ENCODE measurements around the gene EYS. TPM values are rescaled to one million over a fixed set of nuclear protein-coding genes. Genes with fewer than 3 reads are reported as not detected.

Gene EYS
- total RNA-seq, 2 donors from 2014 or later: 0.20 TPM; not detected in 1

DNA sequence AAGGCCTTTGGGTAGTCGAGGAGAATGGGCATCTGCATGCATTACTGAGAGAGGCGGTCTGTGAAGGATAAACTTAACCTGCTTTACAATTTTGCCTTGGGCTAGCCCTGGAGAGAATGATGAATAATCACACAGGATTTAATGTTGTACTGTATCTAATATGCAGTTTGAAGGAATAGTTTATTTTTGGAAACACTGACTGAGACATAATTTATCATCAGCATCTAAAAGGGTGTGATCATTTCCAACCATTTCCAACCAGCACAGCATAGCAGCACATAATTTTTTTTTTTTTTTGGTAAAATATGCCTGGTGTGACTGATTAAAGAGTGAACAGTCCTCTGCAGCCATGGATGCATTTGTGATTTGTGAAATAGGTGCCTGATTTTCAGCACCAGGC is 1552.0 kb downstream of the EYS start:
- no peak overlapping the region for H3K27ac Mint-ChIP-seq
- no peaks in the 10 kb centered on the region for H3K27me3 Mint-ChIP-seq
- H3K36me3 Mint-ChIP-seq: no peaks in the 10 kb centered on the region
- peaks cover 8% of the 10 kb centered on the region for H3K9me3 Mint-ChIP-seq
- ATAC-seq (no peak), DNase-seq (ENCODE audit: low spot score) (no peak)
- H3K4me1 Mint-ChIP-seq (ENCODE audit: low read depth in 2 of 2): no peaks in the 10 kb centered on the region
- H3K4me3 Mint-ChIP-seq: no peak overlapping the region

DNA sequence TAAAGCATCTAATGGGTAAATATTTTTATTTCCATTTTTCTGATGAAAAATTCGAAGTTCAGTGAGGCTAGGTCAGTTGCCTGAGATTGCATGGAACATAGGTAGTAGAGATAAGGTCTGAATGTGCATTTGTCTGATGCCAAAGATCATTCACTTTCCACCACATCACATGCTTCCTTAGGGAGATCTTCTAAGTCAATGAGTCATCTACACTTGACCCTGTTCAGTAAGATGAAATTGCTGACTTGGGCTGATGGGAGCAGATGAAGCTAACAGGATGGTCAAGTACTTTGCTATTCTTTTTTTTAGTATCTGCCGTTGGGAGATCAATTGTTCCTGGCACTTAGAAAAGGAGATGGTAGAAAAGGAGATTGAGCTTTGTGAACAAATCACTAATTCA is 1560.2 kb downstream of the EYS start:
- peaks cover 15% of the 10 kb centered on the region for H3K9me3 Mint-ChIP-seq
- H3K4me3 Mint-ChIP-seq: no peak overlapping the region
- H3K27ac Mint-ChIP-seq: no peak overlapping the region
- H3K27me3 Mint-ChIP-seq: no peaks in the 10 kb centered on the region
- H3K36me3 Mint-ChIP-seq: peaks cover 9% of the 10 kb centered on the region
- ATAC-seq (no peak), DNase-seq (ENCODE audit: low spot score) (no peak)
- no peaks in the 10 kb centered on the region for H3K4me1 Mint-ChIP-seq (ENCODE audit: low read depth in 2 of 2)

DNA sequence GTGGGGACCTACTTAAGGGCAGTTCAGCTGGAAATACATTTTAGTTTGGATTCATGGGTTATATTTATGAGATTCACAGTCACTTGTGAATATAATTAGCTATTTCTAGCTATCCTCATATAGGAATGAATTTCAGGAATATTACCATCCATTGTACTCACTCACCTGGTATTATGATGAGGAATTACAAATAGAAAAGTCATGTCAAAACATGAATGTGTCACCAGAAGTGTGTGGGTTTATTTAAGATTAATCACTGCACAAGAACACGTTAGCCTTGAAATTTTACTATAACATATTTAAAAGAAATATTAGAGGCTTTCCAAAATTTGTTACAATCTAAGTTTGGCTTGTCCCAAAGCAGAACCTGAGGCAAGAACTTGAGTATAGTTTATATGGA is 1560.9 kb downstream of the EYS start:
- Mint-ChIP-seq H3K9me3 (peaks cover 15% of the 10 kb centered on the region), H3K4me1 (ENCODE audit: low read depth in 2 of 2) (no peaks in the 10 kb centered on the region), H3K4me3 (no peak overlapping the region), H3K27me3 (no peaks in the 10 kb centered on the region), H3K36me3 (peaks cover 9% of the 10 kb centered on the region), H3K27ac (no peak overlapping the region)
- no peak for ATAC-seq
- DNase-seq (ENCODE audit: low spot score): no peak

DNA sequence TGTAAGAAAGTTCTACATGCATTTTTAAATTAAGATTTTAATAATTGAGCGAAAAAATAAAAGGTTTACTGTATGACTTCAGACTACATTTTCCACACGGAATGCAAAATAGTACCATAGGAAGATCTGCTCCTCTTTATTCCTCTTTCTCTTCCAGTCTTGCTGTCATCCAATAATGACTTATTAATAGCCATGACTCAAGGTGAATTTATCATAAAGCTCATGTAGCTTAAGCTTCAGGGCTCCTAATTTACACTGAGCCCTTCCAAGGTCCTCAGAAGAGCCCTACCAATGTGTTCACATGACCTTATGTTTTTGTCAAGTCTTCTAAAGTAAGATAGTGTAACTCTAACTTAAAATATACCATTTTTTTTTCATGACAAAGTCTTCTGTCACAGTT is 1561.4 kb downstream of the EYS start:
- ATAC-seq (no peak), DNase-seq (ENCODE audit: low spot score) (no peak)
- Mint-ChIP-seq H3K4me3 (no peak overlapping the region), H3K27me3 (no peaks in the 10 kb centered on the region), H3K4me1 (ENCODE audit: low read depth in 2 of 2) (no peaks in the 10 kb centered on the region), H3K27ac (no peak overlapping the region), H3K36me3 (peaks cover 9% of the 10 kb centered on the region), H3K9me3 (peaks cover 15% of the 10 kb centered on the region)

DNA sequence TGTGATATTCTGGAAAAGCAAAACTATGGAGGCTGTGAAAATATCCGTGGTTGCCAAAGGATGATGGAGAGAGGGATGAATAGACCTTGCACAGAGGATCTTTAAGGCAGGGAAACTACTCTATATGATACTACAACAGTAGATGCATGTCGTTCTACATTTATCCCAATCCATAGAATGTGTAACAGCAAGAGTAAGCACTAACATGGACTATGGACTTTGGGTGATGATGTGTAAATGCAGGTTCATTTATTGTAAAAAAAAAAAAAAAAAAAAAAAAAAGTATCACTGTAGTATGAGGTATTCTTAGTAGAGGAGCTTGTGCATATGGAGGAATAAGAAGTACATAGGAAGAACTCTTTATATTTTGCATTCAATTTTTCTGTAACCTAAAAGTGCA is 1563.9 kb downstream of the EYS start:
- Mint-ChIP-seq H3K4me3 (no peak overlapping the region), H3K27ac (no peak overlapping the region), H3K4me1 (ENCODE audit: low read depth in 2 of 2) (no peaks in the 10 kb centered on the region), H3K36me3 (peaks cover 4% of the 10 kb centered on the region), H3K9me3 (peaks cover 12% of the 10 kb centered on the region), H3K27me3 (no peaks in the 10 kb centered on the region)
- ATAC-seq (no peak), DNase-seq (ENCODE audit: low spot score) (no peak)

DNA sequence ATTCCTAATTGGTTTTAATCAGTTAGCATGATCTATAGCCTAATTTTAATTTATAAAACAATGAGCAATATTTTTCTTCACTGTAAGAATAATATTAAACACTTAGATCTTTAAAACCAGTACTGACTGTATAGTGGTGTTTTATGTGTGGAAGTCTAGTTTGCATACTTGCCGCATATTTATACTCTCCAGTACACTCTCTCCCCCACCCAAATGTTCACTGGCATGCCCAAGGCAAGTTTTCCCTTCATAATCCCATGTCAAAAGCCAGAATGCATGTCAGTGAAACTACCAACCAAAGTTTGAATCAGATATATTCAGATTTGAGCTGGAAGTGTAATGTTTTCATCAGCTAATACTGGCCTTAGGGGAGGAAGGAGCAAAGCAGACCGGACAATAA is 1565.3 kb downstream of the EYS start:
- DNase-seq (ENCODE audit: low spot score) (no peak), ATAC-seq (no peak)
- no peak overlapping the region for H3K4me3 Mint-ChIP-seq
- H3K27me3 Mint-ChIP-seq: no peaks in the 10 kb centered on the region
- peaks cover 17% of the 10 kb centered on the region for H3K9me3 Mint-ChIP-seq
- H3K27ac Mint-ChIP-seq: no peak overlapping the region
- H3K4me1 Mint-ChIP-seq (ENCODE audit: low read depth in 2 of 2): no peaks in the 10 kb centered on the region
- H3K36me3 Mint-ChIP-seq: peaks cover 4% of the 10 kb centered on the region

DNA sequence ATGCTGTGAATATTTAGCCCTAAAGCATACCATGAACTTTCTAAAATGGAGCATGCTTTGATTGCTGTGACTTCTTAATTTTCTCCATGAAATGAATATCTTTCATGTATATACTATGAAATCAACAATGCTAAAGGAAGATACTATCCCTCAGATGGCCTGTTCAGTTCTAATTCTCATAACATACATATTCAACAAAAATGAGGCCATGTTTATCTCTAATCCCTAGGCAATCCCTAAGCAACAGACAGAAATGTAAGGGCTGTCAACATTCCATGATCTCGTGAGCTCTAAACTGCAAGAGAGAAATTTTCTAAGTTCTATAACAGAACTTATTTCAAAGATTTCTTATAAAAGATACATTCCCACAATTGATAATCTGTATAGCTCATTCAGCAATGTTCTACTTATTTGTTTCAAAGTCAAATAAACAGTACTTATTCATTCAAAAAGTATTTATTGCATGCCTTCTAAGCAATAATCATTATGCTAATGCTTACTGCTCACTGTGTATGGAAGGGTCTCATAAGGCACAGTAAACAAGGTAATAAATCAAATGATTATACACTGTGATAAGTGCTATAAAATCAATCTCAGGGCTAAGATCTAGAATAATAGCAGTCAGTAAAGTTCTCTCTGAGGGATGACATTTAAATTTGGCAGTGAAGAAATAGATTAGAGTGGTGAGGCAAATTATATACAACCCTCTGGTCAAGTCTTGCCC is 1578.6 kb downstream of the EYS start:
- Mint-ChIP-seq H3K9me3 (peaks cover 12% of the 10 kb centered on the region), H3K4me1 (ENCODE audit: low read depth in 2 of 2) (no peaks in the 10 kb centered on the region), H3K27me3 (no peaks in the 10 kb centered on the region), H3K27ac (no peak overlapping the region), H3K36me3 (no peaks in the 10 kb centered on the region), H3K4me3 (no peak overlapping the region)
- DNase-seq (ENCODE audit: low spot score) (no peak), ATAC-seq (no peak)

DNA sequence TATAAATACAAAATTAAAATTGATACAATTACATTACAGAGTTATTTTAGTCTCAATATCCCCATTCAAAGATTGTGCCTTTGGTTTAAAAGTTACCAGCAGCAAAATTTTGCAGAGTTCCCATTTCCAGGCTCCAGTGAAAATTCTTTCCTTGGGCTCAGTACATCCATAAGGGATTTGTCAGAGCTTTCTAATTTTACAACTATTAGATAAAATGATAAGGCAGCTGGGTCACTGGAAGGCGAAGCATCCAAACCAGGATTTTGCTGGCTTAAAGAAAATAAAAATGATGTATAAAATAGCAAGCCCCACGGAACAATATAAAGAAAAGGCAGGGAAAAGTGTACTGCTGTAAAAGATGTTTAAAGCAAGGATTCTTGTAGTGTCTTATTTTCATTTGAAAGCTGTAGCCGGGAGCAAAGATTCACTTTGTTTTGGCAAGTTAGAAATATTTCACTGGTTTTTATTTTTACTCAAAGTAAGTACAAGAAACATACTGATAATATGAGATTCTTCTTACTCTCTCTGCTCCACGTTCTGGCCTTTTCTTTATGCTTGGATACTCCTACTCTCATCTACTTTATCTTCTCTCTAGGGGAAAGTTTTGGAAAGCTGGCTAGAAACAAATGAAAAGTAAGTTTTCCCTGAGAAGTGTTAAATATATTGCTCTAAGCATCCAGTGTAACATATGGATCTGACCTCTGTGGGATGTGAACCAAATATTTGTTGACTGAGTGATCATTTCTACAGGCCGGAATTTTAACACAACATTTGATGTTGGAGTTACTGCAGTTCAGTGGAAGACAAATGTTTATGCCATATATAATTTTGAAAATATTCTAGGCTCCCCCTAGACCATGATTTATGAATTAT is 1583.0 kb downstream of the EYS start:
- DNase-seq (ENCODE audit: low spot score) (no peak), ATAC-seq (no peak)
- H3K4me3 Mint-ChIP-seq: no peak overlapping the region
- H3K4me1 Mint-ChIP-seq (ENCODE audit: low read depth in 2 of 2): no peaks in the 10 kb centered on the region
- H3K9me3 Mint-ChIP-seq: peaks cover 12% of the 10 kb centered on the region
- H3K27ac Mint-ChIP-seq: no peak overlapping the region
- H3K36me3 Mint-ChIP-seq: no peaks in the 10 kb centered on the region
- H3K27me3 Mint-ChIP-seq: no peaks in the 10 kb centered on the region

DNA sequence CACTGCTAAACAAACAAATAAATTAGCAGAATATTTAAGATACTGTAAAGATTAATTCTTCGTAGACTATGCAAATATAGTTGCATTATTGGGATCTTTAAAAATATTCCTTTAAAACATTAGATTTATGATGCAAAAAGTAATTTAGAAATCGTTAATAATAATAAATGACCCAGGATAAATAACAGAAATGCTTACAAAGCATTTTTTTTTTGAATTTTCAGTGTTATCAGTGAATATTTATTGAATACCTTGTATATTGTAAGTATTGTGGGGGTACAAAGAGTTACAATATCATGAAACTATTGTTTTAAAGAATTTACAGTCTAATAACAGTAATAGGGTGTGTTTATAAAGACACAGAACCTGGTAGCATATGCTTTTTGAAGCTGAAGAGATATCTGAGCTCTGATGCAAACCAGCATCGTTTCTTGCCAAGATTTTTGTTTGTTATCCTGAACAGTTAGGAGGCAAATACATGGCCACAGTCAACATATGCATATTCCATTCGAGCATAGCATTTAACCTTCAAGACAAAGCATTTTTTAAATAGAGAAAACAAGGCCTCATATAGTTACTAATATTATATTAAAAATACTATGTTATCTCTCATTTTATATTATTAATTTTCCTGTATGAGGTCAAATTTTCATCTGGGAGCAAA is 1584.2 kb downstream of the EYS start:
- peaks cover 12% of the 10 kb centered on the region for H3K9me3 Mint-ChIP-seq
- DNase-seq (ENCODE audit: low spot score) (no peak), ATAC-seq (no peak)
- no peaks in the 10 kb centered on the region for H3K4me1 Mint-ChIP-seq (ENCODE audit: low read depth in 2 of 2)
- H3K27ac Mint-ChIP-seq: no peak overlapping the region
- no peak overlapping the region for H3K4me3 Mint-ChIP-seq
- H3K36me3 Mint-ChIP-seq: no peaks in the 10 kb centered on the region
- H3K27me3 Mint-ChIP-seq: no peaks in the 10 kb centered on the region

DNA sequence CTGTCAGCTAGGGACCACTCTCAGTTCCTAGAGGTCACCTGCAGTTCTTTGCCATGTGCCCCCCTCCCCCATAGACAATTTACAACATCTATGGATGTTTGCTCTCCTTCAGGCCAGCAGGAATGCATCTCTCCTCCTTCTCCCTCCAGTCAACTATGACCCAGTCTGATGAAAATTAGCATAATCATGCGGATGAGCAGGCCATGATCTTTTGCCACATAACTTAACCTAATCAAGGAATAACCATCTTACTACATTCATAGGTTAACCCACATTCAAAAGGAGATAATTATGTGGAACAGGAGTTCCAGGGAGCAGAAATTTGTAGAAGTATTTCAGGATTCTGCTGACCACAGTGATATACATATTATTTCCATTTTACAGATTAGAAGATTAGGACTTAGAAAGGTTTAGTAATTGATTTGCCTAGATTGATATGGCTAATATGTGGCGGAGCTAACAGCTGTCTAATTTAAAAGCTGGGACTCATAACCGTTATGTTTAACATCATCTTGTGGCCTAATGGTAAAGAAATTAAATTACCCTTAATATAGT is 1585.9 kb downstream of the EYS start:
- DNase-seq (ENCODE audit: low spot score) (no peak), ATAC-seq (no peak)
- H3K9me3 Mint-ChIP-seq: peaks cover 8% of the 10 kb centered on the region
- H3K4me1 Mint-ChIP-seq (ENCODE audit: low read depth in 2 of 2): no peaks in the 10 kb centered on the region
- no peaks in the 10 kb centered on the region for H3K36me3 Mint-ChIP-seq
- H3K27me3 Mint-ChIP-seq: no peaks in the 10 kb centered on the region
- H3K27ac Mint-ChIP-seq: no peak overlapping the region
- H3K4me3 Mint-ChIP-seq: no peak overlapping the region

DNA sequence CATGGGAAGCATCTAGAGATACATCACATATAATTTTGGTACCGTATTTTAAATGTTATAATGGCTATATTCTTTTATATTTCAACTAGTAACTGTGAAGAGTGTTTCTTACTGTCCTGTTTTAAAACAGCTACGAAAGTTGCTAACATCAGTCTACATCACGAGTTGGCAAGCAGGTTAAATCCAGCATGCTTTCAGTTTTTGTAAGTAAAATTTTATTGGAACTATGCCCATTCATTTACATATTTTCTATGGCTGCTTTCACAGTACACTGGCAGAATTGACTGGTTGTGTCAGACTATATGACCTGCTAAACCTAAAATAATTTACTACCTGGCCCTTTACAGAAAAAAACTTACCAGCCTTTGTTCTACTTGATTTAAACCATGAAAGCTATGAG is 1593.3 kb downstream of the EYS start:
- H3K27me3 Mint-ChIP-seq: no peaks in the 10 kb centered on the region
- no peaks in the 10 kb centered on the region for H3K4me1 Mint-ChIP-seq (ENCODE audit: low read depth in 2 of 2)
- H3K4me3 Mint-ChIP-seq: no peak overlapping the region
- peaks cover 16% of the 10 kb centered on the region for H3K9me3 Mint-ChIP-seq
- DNase-seq (ENCODE audit: low spot score) (no peak), ATAC-seq (no peak)
- H3K27ac Mint-ChIP-seq: no peak overlapping the region
- no peaks in the 10 kb centered on the region for H3K36me3 Mint-ChIP-seq

DNA sequence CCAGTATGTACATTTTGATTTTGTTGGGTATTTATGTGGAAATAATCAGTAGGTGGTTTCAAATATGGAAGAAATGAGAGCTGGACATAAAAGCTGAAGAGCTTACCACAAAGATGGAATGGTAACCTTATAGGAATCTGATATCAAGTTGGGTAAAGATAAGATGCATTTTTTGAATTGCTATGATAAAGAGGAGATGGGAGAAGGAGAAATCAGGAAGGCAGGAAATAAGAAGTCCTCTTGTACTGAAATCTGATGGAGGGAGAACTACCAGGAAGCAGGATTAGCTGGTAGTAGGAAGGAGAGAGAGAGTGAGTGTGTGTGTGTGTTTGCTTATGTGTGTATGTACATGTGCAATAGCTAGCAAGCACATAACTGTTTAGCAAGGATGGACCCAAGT is 1603.0 kb downstream of the EYS start:
- Mint-ChIP-seq H3K4me1 (ENCODE audit: low read depth in 2 of 2) (no peaks in the 10 kb centered on the region), H3K27me3 (no peaks in the 10 kb centered on the region), H3K27ac (no peak overlapping the region), H3K36me3 (peaks cover 6% of the 10 kb centered on the region), H3K9me3 (peaks cover 15% of the 10 kb centered on the region), H3K4me3 (no peak overlapping the region)
- ATAC-seq: no peak
- no peak for DNase-seq (ENCODE audit: low spot score)

DNA sequence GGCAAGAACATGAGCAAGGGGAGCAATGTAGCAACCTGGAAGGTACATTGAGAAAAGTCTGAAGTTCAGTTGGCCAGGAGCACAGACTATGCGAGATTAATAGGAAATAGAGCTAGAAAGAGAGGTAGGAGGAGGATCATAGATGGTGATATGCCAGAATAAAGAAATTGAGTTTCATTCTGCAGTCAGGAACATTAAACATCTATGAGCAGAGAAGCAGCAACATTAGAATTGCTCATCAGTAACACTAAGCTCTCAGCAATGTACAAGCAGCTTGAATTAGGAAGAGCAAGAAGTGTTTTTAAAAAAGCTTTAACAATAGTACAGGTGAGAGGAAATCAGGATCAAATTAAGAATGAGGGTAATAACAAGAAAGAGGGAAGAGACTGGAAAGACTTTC is 1603.5 kb downstream of the EYS start:
- H3K36me3 Mint-ChIP-seq: peaks cover 6% of the 10 kb centered on the region
- no peak overlapping the region for H3K4me3 Mint-ChIP-seq
- ATAC-seq (no peak), DNase-seq (ENCODE audit: low spot score) (no peak)
- no peaks in the 10 kb centered on the region for H3K4me1 Mint-ChIP-seq (ENCODE audit: low read depth in 2 of 2)
- peaks cover 14% of the 10 kb centered on the region for H3K9me3 Mint-ChIP-seq
- H3K27me3 Mint-ChIP-seq: no peaks in the 10 kb centered on the region
- no peak overlapping the region for H3K27ac Mint-ChIP-seq
